Kidney (tissue), 14 donors: ENCODE data around the gene OPRD1. TPM values are rescaled to one million over a fixed set of nuclear protein-coding genes. Genes with fewer than 3 reads are reported as not detected.
"Not testable (repeated sequence)": the region's sequence is repeated elsewhere in the genome, so short reads cannot be mapped to it uniquely, and the experiment has no call there.

Source experiments
- DNase-seq, 5 donors: peaks; one replicate each; pipeline ENCODE4 v3.0.0-alpha.2; 2013 to 2020
- FAIRE-seq: peaks from 2 replicates; lab custom pipeline; 2012; peaks lifted over from hg19 to GRCh38; lab: Jason Lieb, UNC
- H3K27ac ChIP-seq, 2 donors: one replicate each; pipeline ENCODE4 v1.7.0; 2013; ENCODE audit warnings: low read depth in 2 of 2, low read length in 2 of 2, inconsistent platforms in 1 of 2
- H3K27me3 ChIP-seq: one replicate; pipeline ENCODE4 v1.7.1; 2013; ENCODE audit warnings: low read length, inconsistent platforms; ENCODE audit not compliant: control insufficient read depth, insufficient read depth
- H3K36me3 ChIP-seq, 3 donors: one replicate each; pipeline versions ENCODE4 v1.7.0 to v1.7.1; 2013; ENCODE audit warnings: low read length in 3 of 3, control low read depth in 1 of 3, inconsistent platforms in 1 of 3; ENCODE audit not compliant: insufficient read depth in 3 of 3, control insufficient read depth in 2 of 3
- H3K4me1 ChIP-seq, 3 donors: one replicate each; pipeline versions ENCODE4 v1.7.0 to v1.7.1; 2013; ENCODE audit warnings: low read length in 3 of 3, inconsistent platforms in 1 of 3, low read depth in 1 of 3; ENCODE audit not compliant: control insufficient read depth in 2 of 3, insufficient read depth in 2 of 3
- H3K4me3 ChIP-seq, 3 donors: one replicate each; pipeline versions ENCODE4 v1.7.0 to v1.8.1; 2013; ENCODE audit warnings: low read length in 3 of 3, control low read depth in 1 of 3, inconsistent platforms in 1 of 3
- H3K9ac ChIP-seq, 3 donors: one replicate each; pipeline versions ENCODE4 v1.7.0 to v1.7.1; 2013; ENCODE audit warnings: low read length in 3 of 3, control low read depth in 1 of 3, inconsistent platforms in 1 of 3
- H3K9me3 ChIP-seq, 3 donors: one replicate each; pipeline versions ENCODE4 v1.7.0 to v1.7.1; 2013; ENCODE audit warnings: low read length in 3 of 3, control low read depth in 1 of 3, inconsistent platforms in 1 of 3; ENCODE audit not compliant: control insufficient read depth in 2 of 3, insufficient read depth in 1 of 3
- intact Hi-C: fragments of 100-400 bp; cut with DNase I; formaldehyde crosslinking; loops from one replicate; pipeline ENCODE4 v1.11.1; 2022
- polyA plus RNA-seq: library from polyadenylated mRNA; stranded (reverse); fragments of 350-450 nt; fragmentation: Illumina TruSeq; extraction: RNeasy Lipid Tissue Mini Kit (QIAGEN cat#74804); gene quantifications from one replicate; pipeline ENCODE4 v1.2.3, GENCODE V29; 2014; ENCODE audit warnings: low read depth, low replicate concordance; ENCODE audit not compliant: insufficient read depth
- total RNA-seq: library from RNA; stranded (reverse); fragmentation: NEBNext Ultra II Directional; extraction: Animal tissue kit (Norgen Biotek cat#: 25700); gene quantifications from one replicate; pipeline ENCODE4 v1.2.1, GENCODE V29; 2021
- TF ChIP-seq, protein P1 (sequence below): IDR thresholded peaks from 3 replicates; pipeline ENCODE4 v1.5.1; 2012; ENCODE audit warnings: mild to moderate bottlenecking, moderate library complexity, borderline replicate concordance; ENCODE audit not compliant: insufficient read depth; ENCODE audit errors: extremely low read depth
- donor health status: control.
- donor health status: control.
- donor health status: control.
- donor health status: control.
- donor health status: control.
- donor health status: DM: yes; HTN: yes; CAD: no.
- donor health status: Normal renal cell carcinoma (clear cell type).

Gene OPRD1
- total and polyA plus RNA-seq, 2 donors from 2014 or later = not detected

DNA sequence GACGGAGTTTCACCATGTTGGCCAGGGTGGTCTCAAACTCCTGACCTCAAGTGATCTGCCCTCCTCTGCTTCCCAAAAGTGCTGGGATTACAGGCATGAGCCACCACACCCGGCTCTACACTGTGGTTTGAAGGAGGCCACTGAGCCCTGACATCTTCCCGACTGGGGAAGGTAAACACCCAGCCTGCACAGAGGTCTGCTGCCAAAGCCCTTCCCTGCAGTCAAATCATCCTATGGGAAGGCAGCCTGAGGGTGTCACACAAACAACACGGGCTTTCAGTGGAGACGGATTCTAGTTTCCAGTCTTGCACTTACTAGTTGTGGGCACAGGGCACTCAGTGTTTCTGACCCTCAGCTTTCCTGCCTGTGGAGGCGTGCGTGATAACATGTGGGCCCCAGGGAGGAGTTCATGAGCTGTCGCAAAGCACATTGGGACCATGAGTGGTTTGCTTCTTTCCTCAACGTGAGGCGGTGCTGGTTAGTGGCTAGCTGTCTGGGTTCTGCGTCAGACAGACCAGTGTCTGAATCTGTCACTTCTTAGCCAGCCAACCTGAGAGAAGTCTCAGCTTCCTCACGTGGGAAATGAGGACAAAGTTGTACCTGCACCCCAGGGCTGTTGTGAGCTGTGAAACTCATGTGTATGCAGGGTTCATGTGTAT is 21.5 kb upstream of the OPRD1 start:
- TF ChIP-seq, protein P1, sequence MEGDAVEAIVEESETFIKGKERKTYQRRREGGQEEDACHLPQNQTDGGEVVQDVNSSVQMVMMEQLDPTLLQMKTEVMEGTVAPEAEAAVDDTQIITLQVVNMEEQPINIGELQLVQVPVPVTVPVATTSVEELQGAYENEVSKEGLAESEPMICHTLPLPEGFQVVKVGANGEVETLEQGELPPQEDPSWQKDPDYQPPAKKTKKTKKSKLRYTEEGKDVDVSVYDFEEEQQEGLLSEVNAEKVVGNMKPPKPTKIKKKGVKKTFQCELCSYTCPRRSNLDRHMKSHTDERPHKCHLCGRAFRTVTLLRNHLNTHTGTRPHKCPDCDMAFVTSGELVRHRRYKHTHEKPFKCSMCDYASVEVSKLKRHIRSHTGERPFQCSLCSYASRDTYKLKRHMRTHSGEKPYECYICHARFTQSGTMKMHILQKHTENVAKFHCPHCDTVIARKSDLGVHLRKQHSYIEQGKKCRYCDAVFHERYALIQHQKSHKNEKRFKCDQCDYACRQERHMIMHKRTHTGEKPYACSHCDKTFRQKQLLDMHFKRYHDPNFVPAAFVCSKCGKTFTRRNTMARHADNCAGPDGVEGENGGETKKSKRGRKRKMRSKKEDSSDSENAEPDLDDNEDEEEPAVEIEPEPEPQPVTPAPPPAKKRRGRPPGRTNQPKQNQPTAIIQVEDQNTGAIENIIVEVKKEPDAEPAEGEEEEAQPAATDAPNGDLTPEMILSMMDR = no peak
- H3K36me3 ChIP-seq = no peaks in the 10 kb centered on the region
- no peaks in the 10 kb centered on the region for H3K4me1 ChIP-seq
- H3K9ac ChIP-seq = no peak overlapping the region
- H3K4me3 ChIP-seq = no peak overlapping the region
- no peak for FAIRE-seq
- H3K27ac ChIP-seq = no peak overlapping the region
- H3K27me3 ChIP-seq = no peaks in the 10 kb centered on the region
- no peaks in the 10 kb centered on the region for H3K9me3 ChIP-seq
- DNase-seq = no peak
- intact Hi-C loops = no loop called here

DNA sequence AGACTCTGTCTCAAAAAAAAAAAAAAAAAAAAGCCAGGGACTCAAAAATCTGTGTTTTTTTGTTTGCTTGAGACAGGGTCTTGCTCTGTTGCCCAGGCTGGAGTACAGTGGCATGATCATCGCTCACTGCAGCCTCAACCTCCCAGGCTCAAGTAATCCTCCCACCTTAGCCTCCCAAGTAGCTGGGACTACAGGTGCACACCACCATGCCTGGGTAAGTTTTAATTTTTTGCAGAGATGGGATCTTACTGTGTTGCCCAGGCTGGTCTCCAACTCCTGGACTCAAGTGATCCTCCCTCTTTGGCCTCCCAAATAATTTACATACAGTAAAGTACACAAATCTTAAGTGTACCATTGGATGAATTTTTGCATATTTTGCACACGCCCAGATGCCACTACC is 20.0 kb upstream of the OPRD1 start:
- H3K36me3 ChIP-seq, intact Hi-C loops, H3K9ac ChIP-seq, H3K4me1 ChIP-seq, FAIRE-seq, H3K4me3 ChIP-seq, H3K27me3 ChIP-seq, H3K9me3 ChIP-seq, DNase-seq, H3K27ac ChIP-seq: not testable (repeated sequence)

DNA sequence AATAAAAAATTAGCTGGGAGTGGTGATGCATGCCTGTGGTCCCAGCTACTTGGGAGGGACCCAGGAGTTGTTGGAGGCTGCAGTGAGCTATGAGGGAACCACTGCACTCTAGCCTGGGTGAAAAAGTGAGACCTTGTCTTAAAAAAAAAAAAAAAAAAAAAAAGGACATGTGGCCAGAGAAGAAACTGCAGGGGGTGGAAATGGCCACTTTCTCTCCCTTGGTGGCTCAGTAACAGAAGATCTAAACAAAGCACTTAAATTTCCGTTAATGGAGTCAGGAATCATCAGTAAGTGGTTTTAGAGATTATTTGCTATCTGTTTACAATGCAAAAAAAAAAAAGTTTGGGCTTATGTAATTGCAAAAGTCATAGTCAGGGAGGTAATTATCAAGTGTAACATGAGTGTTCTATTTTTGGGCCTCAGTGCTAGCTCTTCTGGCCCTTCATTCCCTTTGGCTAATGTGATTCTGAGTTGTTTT is 19.3 kb upstream of the OPRD1 start:
- TF ChIP-seq, protein P1 = no peak
- Histone ChIP-seq H3K9me3 (no peaks in the 10 kb centered on the region), H3K9ac (no peak overlapping the region), H3K36me3 (no peaks in the 10 kb centered on the region), H3K27me3 (no peaks in the 10 kb centered on the region), H3K27ac (no peak overlapping the region), H3K4me1 (no peaks in the 10 kb centered on the region), H3K4me3 (no peak overlapping the region)
- intact Hi-C loops = no loop called here
- DNase-seq (no peak), FAIRE-seq (no peak)

DNA sequence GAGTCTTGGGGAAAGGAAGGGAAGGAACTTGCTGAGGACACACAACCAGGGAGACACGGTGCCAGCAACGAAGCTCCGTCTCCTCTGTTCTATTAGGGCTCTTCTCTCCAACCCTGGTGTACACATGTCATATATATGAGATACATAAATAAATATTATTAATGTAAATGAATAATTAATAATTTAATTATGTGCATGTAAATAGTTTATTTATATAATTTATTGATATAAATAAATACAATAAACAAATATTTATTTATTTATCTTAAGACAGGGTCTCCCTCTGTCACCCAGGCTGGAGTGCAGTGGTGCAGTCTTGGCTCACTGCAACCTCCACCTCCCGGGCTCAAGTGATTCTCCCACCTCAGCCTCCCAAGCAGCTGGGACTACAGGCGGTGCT is 17.4 kb upstream of the OPRD1 start:
- DNase-seq, H3K36me3 ChIP-seq, H3K9me3 ChIP-seq, H3K4me3 ChIP-seq, intact Hi-C loops, H3K27ac ChIP-seq, H3K4me1 ChIP-seq, H3K27me3 ChIP-seq, FAIRE-seq, H3K9ac ChIP-seq: not testable (repeated sequence)
